Suprapubic skin (tissue), 4 donors: ENCODE data around the gene JAKMIP1. TPM values are rescaled to one million over a fixed set of nuclear protein-coding genes. Genes with fewer than 3 reads are reported as not detected.

Source experiments
- DNase-seq, 2 donors: peaks; one replicate each; pipeline ENCODE4 v3.0.0-alpha.2; 2019; ENCODE audit warnings: low spot score in 2 of 2
- H3K27ac ChIP-seq: fragments of 200-600 bp; sonication (generic); one replicate; pipeline ENCODE4 v1.5.1; 2019
- H3K27me3 ChIP-seq: fragments of 200-600 bp; sonication (generic); one replicate; pipeline ENCODE4 v1.5.1; 2019
- H3K36me3 ChIP-seq: fragments of 200-600 bp; sonication (generic); one replicate; pipeline ENCODE4 v1.5.1; 2019
- H3K4me1 ChIP-seq: fragments of 200-600 bp; sonication (generic); one replicate; pipeline ENCODE4 v1.5.1; 2019
- H3K4me3 ChIP-seq: fragments of 200-600 bp; sonication (generic); one replicate; pipeline ENCODE4 v1.5.1; 2019; ENCODE audit warnings: mild to moderate bottlenecking
- H3K9me3 ChIP-seq: fragments of 200-600 bp; sonication (generic); one replicate; pipeline ENCODE4 v1.5.1; 2019
- EP300 ChIP-seq: sonication (generic); formaldehyde crosslinking; IDR thresholded peaks from one replicate; pipeline ENCODE4 v1.6.1; 2017; ENCODE audit warnings: antibody characterized with exemption
- POLR2A ChIP-seq, 2 donors: fragments of 450-650 bp; IDR thresholded peaks; one replicate each; pipeline ENCODE4 v1.6.1; 2017; ENCODE audit warnings: antibody characterized with exemption in 2 of 2, mild to moderate bottlenecking in 2 of 2, moderate library complexity in 2 of 2
- POLR2AphosphoS5 ChIP-seq, 3 donors: sonication (generic); formaldehyde crosslinking; IDR thresholded peaks; one replicate each; pipeline ENCODE4 v1.6.1; 2017; ENCODE audit warnings: antibody characterized with exemption in 3 of 3
- WGBS: methylation state at CpG from one replicate; pipeline ENCODE4 v1.1.5; 2018; 5-methylcytosine and 5-hydroxymethylcytosine counted together
- total RNA-seq, 4 donors: library from RNA; depleted of rRNA; stranded (reverse); fragments of >200 nt; gene quantifications; one replicate each; pipeline ENCODE4 v1.1.0, GENCODE V29; 2016
- TF ChIP-seq, protein P1 (sequence below), 2 donors: fragments of 200-600 bp in 1 of 2; fragments of 450-650 bp in 1 of 2; sonication (generic) in 1 of 2; IDR thresholded peaks; one replicate each; pipeline ENCODE4 v1.5.1; 2016 to 2019; ENCODE audit warnings: antibody characterized with exemption in 2 of 2, mild to moderate bottlenecking in 1 of 2, moderate library complexity in 1 of 2

Gene JAKMIP1
- total RNA-seq, 4 donors from 2014 or later: 0.24 TPM; not detected in 3

GRCh38 chr4:6182376-6183280, 17.7 kb downstream of the JAKMIP1 start:
- Histone ChIP-seq H3K4me3 (no peak overlapping the region), H3K9me3 (peaks cover 8% of the 10 kb centered on the region), H3K36me3 (no peaks in the 10 kb centered on the region), H3K27ac (no peak overlapping the region), H3K27me3 (peaks cover 5% of the 10 kb centered on the region), H3K4me1 (no peaks in the 10 kb centered on the region)
- TF ChIP-seq EP300 (no peak), POLR2AphosphoS5 (IDR thresholded peaks at IDR 0.05) (no peak), POLR2A (IDR thresholded peaks at IDR 0.05) (no peak)
- TF ChIP-seq, protein P1, sequence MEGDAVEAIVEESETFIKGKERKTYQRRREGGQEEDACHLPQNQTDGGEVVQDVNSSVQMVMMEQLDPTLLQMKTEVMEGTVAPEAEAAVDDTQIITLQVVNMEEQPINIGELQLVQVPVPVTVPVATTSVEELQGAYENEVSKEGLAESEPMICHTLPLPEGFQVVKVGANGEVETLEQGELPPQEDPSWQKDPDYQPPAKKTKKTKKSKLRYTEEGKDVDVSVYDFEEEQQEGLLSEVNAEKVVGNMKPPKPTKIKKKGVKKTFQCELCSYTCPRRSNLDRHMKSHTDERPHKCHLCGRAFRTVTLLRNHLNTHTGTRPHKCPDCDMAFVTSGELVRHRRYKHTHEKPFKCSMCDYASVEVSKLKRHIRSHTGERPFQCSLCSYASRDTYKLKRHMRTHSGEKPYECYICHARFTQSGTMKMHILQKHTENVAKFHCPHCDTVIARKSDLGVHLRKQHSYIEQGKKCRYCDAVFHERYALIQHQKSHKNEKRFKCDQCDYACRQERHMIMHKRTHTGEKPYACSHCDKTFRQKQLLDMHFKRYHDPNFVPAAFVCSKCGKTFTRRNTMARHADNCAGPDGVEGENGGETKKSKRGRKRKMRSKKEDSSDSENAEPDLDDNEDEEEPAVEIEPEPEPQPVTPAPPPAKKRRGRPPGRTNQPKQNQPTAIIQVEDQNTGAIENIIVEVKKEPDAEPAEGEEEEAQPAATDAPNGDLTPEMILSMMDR (IDR thresholded peaks at IDR 0.05): no peak
- 85% methylated on average over 11 of the region's 12 CpGs for WGBS
- DNase-seq: no peak

GRCh38 chr4:6180841-6181631, 19.3 kb downstream of the JAKMIP1 start:
- H3K27me3 ChIP-seq: peaks cover 11% of the 10 kb centered on the region
- no peaks in the 10 kb centered on the region for H3K4me1 ChIP-seq
- WGBS: 53% methylated on average over 7 of the region's 7 CpGs
- H3K27ac ChIP-seq: no peak overlapping the region
- no peak for TF ChIP-seq EP300
- no peaks in the 10 kb centered on the region for H3K36me3 ChIP-seq
- no peak for DNase-seq
- no peak overlapping the region for H3K4me3 ChIP-seq
- H3K9me3 ChIP-seq: peaks cover 5% of the 10 kb centered on the region

DNA sequence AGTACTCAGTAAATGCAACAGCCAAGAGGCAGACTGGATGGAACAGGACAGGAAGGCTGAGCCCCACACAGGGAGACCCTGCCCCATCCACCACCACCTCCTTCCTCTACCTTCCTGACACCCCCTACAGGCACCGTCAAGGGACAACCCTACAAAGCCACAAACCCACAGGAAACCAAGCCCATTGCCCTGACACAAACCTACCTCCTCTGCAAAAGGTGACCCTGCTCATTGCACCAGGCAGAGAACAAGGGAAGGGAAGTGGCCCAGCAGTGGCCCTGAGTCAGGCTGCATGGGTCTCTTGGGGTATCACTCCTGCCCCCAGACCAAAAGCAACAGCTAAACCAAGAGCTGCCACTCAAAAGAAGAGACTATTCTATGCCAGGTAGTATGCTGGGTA, 21.0 kb downstream of the JAKMIP1 start:
- DNase-seq: no peak
- TF ChIP-seq EP300 (no peak), POLR2AphosphoS5 (IDR thresholded peaks at IDR 0.05) (no peak), POLR2A (IDR thresholded peaks at IDR 0.05) (no peak)
- TF ChIP-seq, protein P1 (IDR thresholded peaks at IDR 0.05): no peak
- H3K36me3 ChIP-seq: no peaks in the 10 kb centered on the region
- H3K4me3 ChIP-seq: no peak overlapping the region
- no peak overlapping the region for H3K27ac ChIP-seq
- H3K4me1 ChIP-seq: no peaks in the 10 kb centered on the region
- H3K27me3 ChIP-seq: peaks cover 12% of the 10 kb centered on the region
- H3K9me3 ChIP-seq: peaks cover 5% of the 10 kb centered on the region
- 83% methylated on average over 1 of the region's 1 CpG for WGBS

- no peaks in the 10 kb centered on the region for H3K4me1 ChIP-seq
- TF ChIP-seq EP300 (no peak), POLR2AphosphoS5 (IDR thresholded peaks at IDR 0.05) (no peak), POLR2A (IDR thresholded peaks at IDR 0.05) (no peak)
- TF ChIP-seq, protein P1 (IDR thresholded peaks at IDR 0.05): no peak
Observed at GRCh38 chr4:6178757-6179156, 21.6 kb downstream of the JAKMIP1 start.

DNA sequence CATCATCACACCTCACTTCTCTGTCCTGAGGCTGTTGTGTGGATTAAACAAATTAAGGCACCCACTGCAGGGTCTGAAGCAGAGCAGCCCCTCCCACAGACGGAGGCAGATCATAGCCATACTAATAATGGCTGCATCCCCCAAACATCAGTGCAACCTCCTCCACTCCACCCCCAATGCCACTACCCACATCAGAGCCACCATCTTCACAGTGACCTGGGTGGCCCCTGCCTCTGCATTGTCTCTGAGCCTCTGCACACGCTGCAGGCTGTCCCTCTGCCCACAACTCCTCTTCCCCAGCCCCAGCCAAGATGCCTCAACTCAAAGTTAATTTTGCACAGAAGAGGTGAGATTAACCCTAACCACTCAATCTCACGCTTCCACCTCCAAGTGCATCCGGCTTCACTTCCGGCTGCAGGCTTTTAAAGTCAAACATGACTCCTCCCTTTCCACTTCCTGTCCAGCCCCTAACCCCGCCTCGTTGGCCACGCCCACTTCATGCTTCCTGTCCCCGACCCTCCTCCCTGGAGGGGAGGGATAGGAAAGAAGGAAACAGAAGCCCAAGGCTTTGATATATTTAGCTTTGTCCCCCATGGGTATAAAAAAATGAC, 22.7 kb downstream of the JAKMIP1 start:
- Histone ChIP-seq H3K9me3 (peaks cover 5% of the 10 kb centered on the region), H3K27me3 (peaks cover 12% of the 10 kb centered on the region), H3K4me3 (no peak overlapping the region), H3K27ac (no peak overlapping the region), H3K36me3 (no peaks in the 10 kb centered on the region), H3K4me1 (no peaks in the 10 kb centered on the region)
- DNase-seq: no peak
- 53% methylated on average over 8 of the region's 9 CpGs for WGBS
- TF ChIP-seq, protein P1 (IDR thresholded peaks at IDR 0.05): no peak
- no peak for TF ChIP-seq POLR2A (IDR thresholded peaks at IDR 0.05)
- no peak for TF ChIP-seq POLR2AphosphoS5 (IDR thresholded peaks at IDR 0.05)
- no peak for TF ChIP-seq EP300

More at GRCh38 chr4:6178757-6179156, 21.6 kb downstream of the JAKMIP1 start:
- no peak for DNase-seq
- no peak overlapping the region for H3K4me3 ChIP-seq
- H3K27me3 ChIP-seq: peaks cover 12% of the 10 kb centered on the region
- H3K27ac ChIP-seq: no peak overlapping the region
- 58% methylated on average over 4 of the region's 4 CpGs for WGBS
- peaks cover 5% of the 10 kb centered on the region for H3K9me3 ChIP-seq
- H3K36me3 ChIP-seq: no peaks in the 10 kb centered on the region
